ENCODE data around the gene NFATC3. TPM values are rescaled to one million over a fixed set of nuclear protein-coding genes. Genes with fewer than 3 reads are reported as not detected.
"Not testable (repeated sequence)": the region's sequence is repeated elsewhere in the genome, so short reads cannot be mapped to it uniquely, and the experiment has no call there.

The NFATC3 gene
- total RNA-seq, 3 donors from 2014 or later = 64.8 to 72.3 (median 65.3) TPM

DNA sequence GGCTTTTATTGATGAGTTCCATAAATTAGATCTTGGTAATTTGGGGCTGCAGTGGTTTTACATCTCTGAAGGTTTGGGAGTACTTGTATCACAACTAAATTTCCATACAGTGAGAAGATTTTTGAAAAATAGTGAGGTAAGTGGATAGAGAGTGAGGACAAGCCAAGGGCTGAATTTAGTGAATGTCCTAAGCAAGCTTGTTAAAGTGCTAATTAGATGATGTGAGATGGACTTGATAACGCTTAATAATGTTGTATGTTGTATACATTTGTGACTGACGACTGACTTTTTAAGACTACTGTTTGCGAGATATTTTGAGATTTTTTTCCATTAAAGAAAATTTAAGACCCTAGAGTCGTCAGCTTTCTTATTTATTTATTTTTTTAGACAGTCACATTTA, 3.9 kb downstream of the NFATC3 start:
- ATAC-seq (no peak), DNase-seq (no peak)
- Mint-ChIP-seq H3K27me3 (ENCODE audit: low read depth) (no peaks in the 10 kb centered on the region), H3K36me3 (ENCODE audit: insufficient read depth) (no peaks in the 10 kb centered on the region), H3K9me3 (no peaks in the 10 kb centered on the region), H3K4me1 (ENCODE audit: low read depth) (peaks cover 65% of the 10 kb centered on the region), H3K4me3 (peak overlapping the region; percentile 63)

DNA sequence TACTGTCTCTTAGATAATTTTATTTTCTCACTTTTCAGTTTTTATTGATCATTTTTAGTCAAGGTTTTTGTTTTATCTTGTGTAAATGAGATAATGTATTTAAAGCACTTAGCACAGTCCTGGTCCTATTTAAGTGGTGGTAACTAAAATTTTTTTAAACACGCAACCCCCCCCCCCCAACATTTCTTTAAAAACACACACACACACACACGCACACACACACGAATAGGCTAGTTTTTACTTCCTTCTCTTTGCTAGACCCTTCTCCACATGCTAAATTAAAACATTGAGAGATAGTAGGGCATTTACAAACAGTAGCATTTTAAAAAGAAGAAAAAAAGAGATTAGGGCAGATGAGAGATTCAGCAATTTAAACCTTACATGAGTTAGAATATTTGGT, 5.0 kb downstream of the NFATC3 start:
- Mint-ChIP-seq H3K27me3 (ENCODE audit: low read depth) (no peaks in the 10 kb centered on the region), H3K4me1 (ENCODE audit: low read depth) (peaks cover 70% of the 10 kb centered on the region), H3K4me3 (peak overlapping the region; percentile 63), H3K9me3 (no peaks in the 10 kb centered on the region), H3K36me3 (ENCODE audit: insufficient read depth) (no peaks in the 10 kb centered on the region)
- ATAC-seq = no peak
- no peak for DNase-seq

DNA sequence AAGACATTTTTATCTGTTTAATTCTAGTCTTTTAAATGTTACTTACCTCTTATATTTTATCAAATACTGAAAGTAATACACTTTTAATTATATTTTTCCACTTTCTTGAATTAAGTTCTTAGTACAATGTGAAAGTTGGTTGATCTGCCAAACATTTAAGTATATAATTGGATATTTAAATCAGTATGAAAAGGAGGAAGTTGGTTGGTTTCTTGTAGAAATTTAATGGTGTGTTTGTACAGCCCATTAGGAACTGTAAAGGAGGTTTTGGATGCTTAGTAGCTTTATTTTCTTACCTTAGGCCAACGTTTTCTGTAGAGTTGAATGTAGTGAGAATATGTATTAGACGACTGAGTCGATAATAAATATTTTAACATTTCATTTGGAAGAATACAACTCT, 5.4 kb downstream of the NFATC3 start:
- Mint-ChIP-seq H3K9me3 (no peaks in the 10 kb centered on the region), H3K4me1 (ENCODE audit: low read depth) (peaks cover 73% of the 10 kb centered on the region)

DNA sequence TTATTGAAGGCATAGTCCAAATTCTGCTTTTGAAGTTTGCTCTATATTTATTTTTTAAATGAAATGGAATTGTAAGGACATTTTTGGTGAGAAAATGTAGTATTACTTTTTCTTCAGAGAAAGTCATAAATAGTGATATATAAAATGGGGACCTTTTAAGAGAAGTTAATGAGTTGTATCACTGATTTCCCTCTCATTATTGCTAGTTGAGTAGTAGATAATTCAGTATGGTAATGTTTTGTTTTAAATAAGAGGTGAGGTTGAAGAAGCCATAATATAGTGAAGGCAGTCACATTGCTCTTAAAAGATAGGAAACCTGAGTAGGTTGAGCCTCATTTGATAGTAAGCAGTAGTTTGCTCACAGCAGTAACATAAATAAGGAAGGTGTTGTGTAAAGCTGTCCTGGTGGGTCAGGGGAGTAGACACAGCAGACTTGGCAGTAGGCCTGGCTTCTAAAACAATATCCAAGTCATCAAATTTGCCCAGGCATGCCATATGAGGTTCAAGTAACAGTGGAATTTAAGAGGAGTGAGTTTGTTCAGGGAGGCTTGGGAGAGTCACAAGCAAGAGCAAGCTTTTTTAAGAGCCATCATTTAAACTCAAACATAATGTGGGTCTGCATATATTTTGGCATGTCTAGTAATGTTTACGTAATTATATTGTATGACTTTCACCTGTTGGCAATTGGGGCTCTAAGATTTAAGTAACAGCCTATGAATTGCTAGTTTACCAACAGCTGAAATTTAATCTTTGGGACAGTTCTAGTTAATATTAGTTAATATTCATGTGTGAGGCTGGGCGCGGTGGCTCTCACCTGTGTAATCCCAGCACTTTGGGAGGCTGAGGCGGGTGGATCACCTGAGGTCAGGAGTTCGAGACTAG, 6.5 kb downstream of the NFATC3 start:
- Mint-ChIP-seq H3K27me3 (ENCODE audit: low read depth) (no peaks in the 10 kb centered on the region), H3K36me3 (ENCODE audit: insufficient read depth) (no peaks in the 10 kb centered on the region), H3K9me3 (no peaks in the 10 kb centered on the region), H3K4me1 (ENCODE audit: low read depth) (peaks cover 82% of the 10 kb centered on the region), H3K4me3 (peak overlapping the region; percentile 62)
- ATAC-seq (no peak), DNase-seq (no peak)

More for the DNA sequence above, 5.4 kb downstream of the NFATC3 start:
- Mint-ChIP-seq H3K36me3 (ENCODE audit: insufficient read depth) (no peaks in the 10 kb centered on the region), H3K27me3 (ENCODE audit: low read depth) (no peaks in the 10 kb centered on the region), H3K4me3 (peak overlapping the region; percentile 63)
- DNase-seq = no peak
- ATAC-seq = no peak

DNA sequence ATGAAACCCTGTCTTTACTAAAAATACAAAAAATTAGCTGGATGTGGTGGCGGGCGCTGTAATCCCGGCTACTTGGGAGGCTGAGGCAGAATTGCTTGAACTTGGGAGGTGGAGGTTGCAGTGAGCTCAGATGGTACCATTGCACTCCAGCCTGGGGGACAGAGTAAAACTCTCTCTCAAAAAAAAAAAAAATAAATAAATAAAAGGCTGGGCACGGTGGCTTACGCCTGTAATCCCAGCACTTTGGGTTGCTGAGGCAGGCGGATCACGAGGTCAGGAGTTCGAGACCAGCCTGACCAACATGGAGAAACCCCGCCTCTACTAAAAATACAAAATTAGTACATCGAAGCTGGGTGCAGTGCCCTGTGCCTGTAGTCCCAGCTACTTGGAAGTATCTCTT, 7.1 kb downstream of the NFATC3 start:
- not testable (repeated sequence) for ATAC-seq; H3K9me3 Mint-ChIP-seq; DNase-seq; H3K27me3 Mint-ChIP-seq (ENCODE audit: low read depth); H3K4me3 Mint-ChIP-seq; H3K36me3 Mint-ChIP-seq (ENCODE audit: insufficient read depth)
- H3K4me1 Mint-ChIP-seq (ENCODE audit: low read depth) = peaks cover 86% of the 10 kb centered on the region

DNA sequence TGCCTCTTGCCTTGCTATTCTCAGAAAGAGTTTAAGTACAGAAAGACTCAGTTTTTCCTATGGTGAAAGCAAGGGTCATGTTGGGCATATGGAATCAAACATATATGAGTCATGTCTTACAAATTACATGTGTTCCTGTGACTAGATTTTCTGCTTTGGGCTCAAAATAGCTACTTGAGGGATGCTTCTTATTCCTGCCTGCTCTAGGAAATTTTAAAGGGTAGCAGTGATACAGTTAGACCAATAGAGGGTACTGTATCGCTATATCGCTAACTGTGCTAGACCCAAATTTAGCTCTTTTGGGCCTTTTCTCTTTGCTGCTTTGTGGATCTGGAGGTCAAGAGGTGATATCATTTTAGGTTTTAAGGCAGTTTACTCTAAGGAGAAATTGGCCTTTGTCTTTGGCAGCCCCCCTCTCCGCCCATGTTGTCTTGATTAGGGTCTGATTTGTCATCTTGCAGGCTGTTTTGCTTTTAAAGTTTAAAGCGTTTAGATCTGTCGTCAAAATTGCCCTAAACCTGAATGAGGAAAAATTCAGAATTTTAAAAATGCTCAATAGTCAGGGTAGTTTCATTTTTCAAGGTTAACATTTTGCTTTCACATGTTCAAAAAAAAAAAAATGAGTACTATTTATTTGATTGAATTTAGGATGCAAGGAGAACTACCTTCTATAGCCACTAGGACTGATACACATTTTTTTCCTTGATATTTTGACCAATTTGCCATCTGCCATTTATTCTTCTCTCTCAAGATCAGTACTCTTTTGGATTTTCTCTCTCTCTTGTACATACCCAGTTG, 8.8 kb downstream of the NFATC3 start:
- Mint-ChIP-seq H3K36me3 (ENCODE audit: insufficient read depth) (no peaks in the 10 kb centered on the region), H3K9me3 (no peaks in the 10 kb centered on the region), H3K4me3 (peak overlapping the region; percentile 58), H3K4me1 (ENCODE audit: low read depth) (peaks cover 91% of the 10 kb centered on the region), H3K27me3 (ENCODE audit: low read depth) (no peaks in the 10 kb centered on the region)
- ATAC-seq = peak; percentile 87 to 89
- no peak for DNase-seq

DNA sequence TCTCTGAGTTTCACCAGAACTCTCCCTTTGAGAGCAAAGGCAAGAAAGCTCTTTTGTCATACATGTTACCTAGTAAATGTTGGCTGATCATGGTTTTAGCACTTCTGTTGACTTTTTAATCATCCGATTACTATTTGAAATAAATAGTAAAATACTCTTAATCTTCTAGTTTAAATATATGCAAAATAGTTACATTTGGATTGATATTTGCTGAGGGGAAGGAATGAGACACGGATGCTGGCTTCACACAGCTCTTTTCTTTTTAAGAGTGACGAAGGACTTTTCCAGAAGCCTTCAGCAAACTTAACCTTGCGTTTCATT, 9.4 kb downstream of the NFATC3 start:
- ATAC-seq (no peak), DNase-seq (no peak)
- Mint-ChIP-seq H3K36me3 (ENCODE audit: insufficient read depth) (no peaks in the 10 kb centered on the region), H3K27me3 (ENCODE audit: low read depth) (no peaks in the 10 kb centered on the region), H3K4me1 (ENCODE audit: low read depth) (peaks cover 88% of the 10 kb centered on the region), H3K9me3 (no peaks in the 10 kb centered on the region), H3K4me3 (no peak overlapping the region)

DNA sequence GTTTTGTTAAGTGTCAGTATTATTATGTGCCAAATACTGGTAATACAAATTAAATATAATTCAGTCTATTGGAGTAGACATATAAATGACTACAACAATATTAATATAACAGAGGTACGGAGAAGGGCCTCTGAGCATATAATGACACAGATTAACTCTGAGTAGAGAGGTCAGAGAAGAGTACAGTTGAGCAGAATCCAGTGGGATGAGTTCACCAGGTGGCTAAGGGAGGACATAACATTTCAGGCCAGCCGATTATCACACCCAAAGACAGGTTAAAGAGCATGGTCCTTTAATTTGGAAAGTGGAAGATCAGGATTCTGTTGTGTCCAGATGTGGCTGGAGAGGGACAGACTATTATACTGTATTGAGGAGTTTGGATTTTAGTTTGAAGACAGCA, 11.3 kb downstream of the NFATC3 start:
- H3K9me3 Mint-ChIP-seq = no peaks in the 10 kb centered on the region
- ATAC-seq (no peak), DNase-seq (no peak)
- no peaks in the 10 kb centered on the region for H3K36me3 Mint-ChIP-seq (ENCODE audit: insufficient read depth)
- H3K4me1 Mint-ChIP-seq (ENCODE audit: low read depth) = peaks cover 86% of the 10 kb centered on the region
- no peaks in the 10 kb centered on the region for H3K27me3 Mint-ChIP-seq (ENCODE audit: low read depth)
- no peak overlapping the region for H3K4me3 Mint-ChIP-seq

DNA sequence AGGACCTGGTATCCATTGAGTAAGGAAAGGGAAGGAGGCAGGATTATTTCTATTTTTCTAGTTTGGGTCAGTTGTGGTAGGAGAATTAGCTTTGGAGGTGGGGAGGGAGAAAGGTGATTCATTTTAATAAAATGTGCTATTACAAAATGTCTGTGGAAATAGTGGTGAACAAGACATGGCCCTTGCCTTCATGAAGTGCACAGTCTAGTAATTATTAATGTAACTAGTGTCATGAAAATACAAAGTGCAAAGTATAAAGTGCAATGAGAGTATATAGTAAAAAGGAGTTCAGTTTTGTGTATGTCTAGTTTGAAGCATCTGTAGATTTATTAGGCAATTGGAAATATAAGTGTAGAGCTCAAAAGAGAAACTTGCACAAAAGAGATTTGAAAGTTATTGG, 11.9 kb downstream of the NFATC3 start:
- Mint-ChIP-seq H3K4me3 (peak overlapping the region; percentile 2), H3K4me1 (ENCODE audit: low read depth) (peaks cover 86% of the 10 kb centered on the region), H3K9me3 (no peaks in the 10 kb centered on the region), H3K36me3 (ENCODE audit: insufficient read depth) (peaks cover 3% of the 10 kb centered on the region), H3K27me3 (ENCODE audit: low read depth) (no peaks in the 10 kb centered on the region)
- DNase-seq (no peak), ATAC-seq (no peak)

DNA sequence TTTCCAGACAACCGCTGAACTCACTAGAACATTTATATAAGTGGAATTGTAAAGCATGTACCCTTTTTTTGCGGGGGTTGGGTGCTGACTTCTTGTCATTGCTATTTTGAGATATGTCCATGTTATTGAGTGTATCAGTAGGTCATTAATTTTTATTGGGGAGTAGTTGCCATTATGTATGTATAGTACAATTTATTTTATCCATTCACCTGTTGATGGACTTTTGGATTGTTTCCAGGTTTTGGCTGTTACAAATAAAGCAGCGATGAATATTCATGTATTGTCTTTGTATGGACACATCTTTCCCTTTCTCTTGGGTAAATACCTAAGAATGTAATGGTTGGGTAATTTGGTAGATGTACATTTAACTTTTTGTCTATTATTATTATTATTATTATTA, 12.7 kb downstream of the NFATC3 start:
- no peak for ATAC-seq
- Mint-ChIP-seq H3K4me1 (ENCODE audit: low read depth) (peaks cover 87% of the 10 kb centered on the region), H3K4me3 (no peak overlapping the region), H3K36me3 (ENCODE audit: insufficient read depth) (peaks cover 7% of the 10 kb centered on the region), H3K9me3 (no peaks in the 10 kb centered on the region), H3K27me3 (ENCODE audit: low read depth) (no peaks in the 10 kb centered on the region)
- DNase-seq = no peak

DNA sequence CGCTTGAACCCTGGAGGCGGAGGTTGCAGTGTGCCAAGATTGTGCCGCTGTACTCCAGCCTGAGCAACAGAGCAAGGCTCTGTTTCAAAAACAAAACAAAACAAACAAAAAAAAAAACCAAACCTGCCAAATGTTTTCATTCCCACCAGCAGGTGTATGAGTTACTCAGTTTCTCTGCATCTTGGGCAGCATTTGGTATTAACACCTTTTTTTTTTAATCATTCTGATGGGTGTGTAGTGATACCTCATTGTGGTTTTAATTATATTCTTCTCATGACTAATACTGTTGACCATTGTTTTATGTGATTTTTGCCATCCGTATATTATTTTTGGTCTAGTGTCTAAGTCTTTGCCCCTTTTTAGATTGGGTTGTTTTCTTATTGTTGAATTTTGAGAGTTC, 15.3 kb downstream of the NFATC3 start:
- ATAC-seq (peak in 1 of 2 donors; percentile 35), DNase-seq (no peak)
- no peaks in the 10 kb centered on the region for H3K27me3 Mint-ChIP-seq (ENCODE audit: low read depth)
- peak overlapping the region; percentile 13 for H3K4me3 Mint-ChIP-seq
- H3K4me1 Mint-ChIP-seq (ENCODE audit: low read depth) = peaks cover 87% of the 10 kb centered on the region
- H3K9me3 Mint-ChIP-seq = no peaks in the 10 kb centered on the region
- H3K36me3 Mint-ChIP-seq (ENCODE audit: insufficient read depth) = peaks cover 10% of the 10 kb centered on the region

DNA sequence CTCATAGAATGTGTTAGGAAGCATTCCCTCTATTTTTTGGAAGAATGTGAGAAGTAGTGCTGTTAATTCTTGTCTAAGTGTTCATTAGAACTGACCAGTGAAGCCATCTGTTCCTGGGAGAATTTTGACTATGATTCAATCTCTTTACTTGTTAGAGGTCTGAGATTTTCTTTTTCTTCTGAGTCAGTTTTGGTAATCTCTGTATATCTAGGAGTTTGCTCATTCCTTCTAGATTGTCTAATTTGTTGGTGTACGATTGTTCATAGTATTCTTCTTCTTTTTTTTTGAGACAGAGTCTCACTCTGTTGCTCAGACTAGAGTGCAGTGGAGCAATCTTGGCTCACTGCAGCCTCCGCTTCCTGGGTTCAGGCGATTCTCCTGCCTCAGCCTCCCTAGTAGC, 20.4 kb downstream of the NFATC3 start:
- ATAC-seq = no peak
- no peaks in the 10 kb centered on the region for H3K27me3 Mint-ChIP-seq (ENCODE audit: low read depth)
- no peak overlapping the region for H3K4me3 Mint-ChIP-seq
- peaks cover 16% of the 10 kb centered on the region for H3K9me3 Mint-ChIP-seq
- DNase-seq = no peak
- H3K4me1 Mint-ChIP-seq (ENCODE audit: low read depth) = peaks cover 84% of the 10 kb centered on the region
- H3K36me3 Mint-ChIP-seq (ENCODE audit: insufficient read depth) = peaks cover 23% of the 10 kb centered on the region

DNA sequence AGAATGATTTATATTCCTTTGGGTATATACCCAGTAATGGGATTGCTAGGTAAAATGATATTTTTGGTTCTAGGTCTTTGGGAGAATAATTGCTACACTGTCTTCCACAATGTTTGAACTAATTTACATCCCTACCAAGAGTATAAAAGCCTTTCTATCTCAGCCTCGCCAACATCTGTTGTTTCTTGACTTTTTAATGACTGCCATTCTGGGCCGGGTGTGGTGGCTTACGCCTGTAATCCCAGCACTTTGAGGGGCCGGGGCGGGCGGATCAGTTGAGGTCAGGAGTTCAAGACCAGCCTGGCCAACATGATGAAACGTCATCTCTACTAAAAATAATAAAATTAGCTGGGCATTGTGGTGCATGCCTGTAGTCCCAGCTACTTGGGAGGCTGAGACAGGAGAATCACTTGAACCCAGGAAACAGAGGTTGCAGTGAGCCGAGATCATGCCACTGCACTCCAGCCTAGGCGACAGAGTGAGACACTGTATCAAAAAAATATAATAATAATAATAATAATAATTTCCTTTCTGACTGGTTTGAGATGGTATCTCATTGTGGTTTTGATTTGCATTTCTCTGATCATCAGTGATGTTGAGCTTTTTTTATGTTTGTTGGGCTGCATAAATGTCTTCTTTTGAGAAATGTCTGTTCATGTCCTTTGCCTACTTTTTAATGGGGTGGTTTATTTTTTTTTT, 22.2 kb downstream of the NFATC3 start:
- not testable (repeated sequence) for H3K27me3 Mint-ChIP-seq (ENCODE audit: low read depth); ATAC-seq; DNase-seq; H3K4me3 Mint-ChIP-seq
- Mint-ChIP-seq H3K9me3 (peaks cover 31% of the 10 kb centered on the region), H3K36me3 (ENCODE audit: insufficient read depth) (peaks cover 31% of the 10 kb centered on the region), H3K4me1 (ENCODE audit: low read depth) (peaks cover 85% of the 10 kb centered on the region)

DNA sequence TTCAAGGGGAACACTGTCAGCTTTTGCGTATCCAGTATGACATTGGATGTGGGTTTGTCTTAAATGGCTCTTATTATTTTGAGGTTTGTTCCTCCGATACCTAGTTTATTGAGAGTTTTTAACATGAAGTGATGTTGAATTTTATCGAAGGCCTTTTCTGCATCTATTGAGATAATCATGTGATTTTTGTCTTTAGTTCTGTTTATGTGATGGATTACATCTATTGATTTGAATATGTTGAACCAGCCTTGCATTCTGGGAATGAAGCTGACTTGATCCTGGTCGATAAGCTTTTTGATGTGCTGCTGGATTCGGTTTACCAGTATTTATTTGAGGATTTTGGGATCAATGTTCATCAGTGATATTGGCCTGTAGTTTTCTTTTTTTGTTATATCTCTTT, 24.0 kb downstream of the NFATC3 start:
- DNase-seq; ATAC-seq; H3K4me3 Mint-ChIP-seq; H3K27me3 Mint-ChIP-seq (ENCODE audit: low read depth): not testable (repeated sequence)
- H3K9me3 Mint-ChIP-seq = peaks cover 34% of the 10 kb centered on the region
- H3K36me3 Mint-ChIP-seq (ENCODE audit: insufficient read depth) = peaks cover 36% of the 10 kb centered on the region
- peaks cover 85% of the 10 kb centered on the region for H3K4me1 Mint-ChIP-seq (ENCODE audit: low read depth)
